Measurements from ENCODE around the gene DNM3.

GRCh38 chr1:172148213-172148612 is 306.9 kb downstream of the DNM3 start:
- TF ChIP-seq EZH2 (IDR thresholded peaks at IDR 0.05): no peak
- no peak for TF ChIP-seq CTCF (IDR thresholded peaks at IDR 0.05)
- TF ChIP-seq EZH2phosphoT487 (IDR thresholded peaks at IDR 0.05): no peak

Measured in neural progenitor cell (in vitro differentiated cells).